Neural cell (in vitro differentiated cells): ENCODE data around the gene ECHDC3.

Experiments used
- MXI1 ChIP-seq: fragments of 450-650 bp; conservative IDR thresholded peaks from 2 replicates; pipeline ENCODE4 v1.6.1; 2014; ENCODE audit warnings: antibody characterized with exemption, mild to moderate bottlenecking; ENCODE audit not compliant: poor library complexity, severe bottlenecking
- POLR2AphosphoS5 ChIP-seq: IDR thresholded peaks from 2 replicates; pipeline ENCODE4 v1.6.1; 2012
- TAF1 ChIP-seq: IDR thresholded peaks from 2 replicates; pipeline ENCODE4 v1.6.1; 2012; ENCODE audit warnings: low read depth
- TF ChIP-seq, protein P1 (sequence below): fragments of 450-650 bp; IDR thresholded peaks from 2 replicates; pipeline ENCODE4 v1.5.1; 2014; ENCODE audit warnings: antibody characterized with exemption, mild to moderate bottlenecking, moderate library complexity; ENCODE audit not compliant: poor library complexity, severe bottlenecking

DNA sequence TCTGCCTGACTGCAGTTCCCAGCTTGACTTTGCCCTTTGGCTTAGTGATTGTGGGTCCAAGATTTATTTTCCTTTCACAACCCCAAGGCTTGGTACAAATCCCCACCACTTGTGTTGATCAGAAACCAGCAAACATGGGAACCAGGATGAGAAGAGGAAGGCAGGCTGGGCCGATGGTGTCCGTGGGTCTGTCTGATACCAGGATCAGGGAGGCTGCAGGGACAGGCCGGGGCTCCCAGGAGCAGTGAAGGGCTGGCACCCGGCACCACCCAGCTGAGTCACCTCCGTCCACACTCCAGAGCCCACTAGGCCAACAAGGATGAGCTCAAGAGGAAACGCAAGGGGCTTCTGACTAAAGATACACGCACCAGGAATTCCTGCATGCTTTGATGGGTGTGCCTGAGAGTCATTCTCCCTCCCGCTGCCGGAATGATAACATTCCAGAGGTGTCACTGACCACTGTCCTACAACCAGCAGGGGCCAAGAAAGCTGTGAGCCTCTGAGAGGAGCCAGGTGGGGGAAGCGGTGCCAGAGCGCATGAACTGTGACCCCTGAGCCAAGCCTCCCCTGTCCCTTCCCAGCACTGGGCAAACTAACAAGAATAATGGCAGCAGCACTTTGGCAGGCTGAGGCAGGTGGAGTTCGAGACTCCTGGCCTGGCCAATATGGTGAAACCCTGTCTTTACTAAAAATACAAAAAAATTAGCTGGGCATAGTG, 51.7 kb downstream of the ECHDC3 start:
- no peak for TF ChIP-seq POLR2AphosphoS5
- no peak for TF ChIP-seq TAF1
- no peak for TF ChIP-seq MXI1
- TF ChIP-seq, protein P1, sequence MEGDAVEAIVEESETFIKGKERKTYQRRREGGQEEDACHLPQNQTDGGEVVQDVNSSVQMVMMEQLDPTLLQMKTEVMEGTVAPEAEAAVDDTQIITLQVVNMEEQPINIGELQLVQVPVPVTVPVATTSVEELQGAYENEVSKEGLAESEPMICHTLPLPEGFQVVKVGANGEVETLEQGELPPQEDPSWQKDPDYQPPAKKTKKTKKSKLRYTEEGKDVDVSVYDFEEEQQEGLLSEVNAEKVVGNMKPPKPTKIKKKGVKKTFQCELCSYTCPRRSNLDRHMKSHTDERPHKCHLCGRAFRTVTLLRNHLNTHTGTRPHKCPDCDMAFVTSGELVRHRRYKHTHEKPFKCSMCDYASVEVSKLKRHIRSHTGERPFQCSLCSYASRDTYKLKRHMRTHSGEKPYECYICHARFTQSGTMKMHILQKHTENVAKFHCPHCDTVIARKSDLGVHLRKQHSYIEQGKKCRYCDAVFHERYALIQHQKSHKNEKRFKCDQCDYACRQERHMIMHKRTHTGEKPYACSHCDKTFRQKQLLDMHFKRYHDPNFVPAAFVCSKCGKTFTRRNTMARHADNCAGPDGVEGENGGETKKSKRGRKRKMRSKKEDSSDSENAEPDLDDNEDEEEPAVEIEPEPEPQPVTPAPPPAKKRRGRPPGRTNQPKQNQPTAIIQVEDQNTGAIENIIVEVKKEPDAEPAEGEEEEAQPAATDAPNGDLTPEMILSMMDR, result no peak
